GM21717 (cell line): ENCODE data around the gene PRPF8.
"Not testable (repeated sequence)": the region's sequence is repeated elsewhere in the genome, so short reads cannot be mapped to it uniquely, and the experiment has no call there.

Experiments used
- ATAC-seq: cut with Tn5 transposase; IDR thresholded peaks from one replicate; pipeline ENCODE4 v1.9.1; 2021; ENCODE audit warnings: mild to moderate bottlenecking, moderate library complexity; ENCODE audit not compliant: unreplicated experiment

PRPF8 gene

DNA sequence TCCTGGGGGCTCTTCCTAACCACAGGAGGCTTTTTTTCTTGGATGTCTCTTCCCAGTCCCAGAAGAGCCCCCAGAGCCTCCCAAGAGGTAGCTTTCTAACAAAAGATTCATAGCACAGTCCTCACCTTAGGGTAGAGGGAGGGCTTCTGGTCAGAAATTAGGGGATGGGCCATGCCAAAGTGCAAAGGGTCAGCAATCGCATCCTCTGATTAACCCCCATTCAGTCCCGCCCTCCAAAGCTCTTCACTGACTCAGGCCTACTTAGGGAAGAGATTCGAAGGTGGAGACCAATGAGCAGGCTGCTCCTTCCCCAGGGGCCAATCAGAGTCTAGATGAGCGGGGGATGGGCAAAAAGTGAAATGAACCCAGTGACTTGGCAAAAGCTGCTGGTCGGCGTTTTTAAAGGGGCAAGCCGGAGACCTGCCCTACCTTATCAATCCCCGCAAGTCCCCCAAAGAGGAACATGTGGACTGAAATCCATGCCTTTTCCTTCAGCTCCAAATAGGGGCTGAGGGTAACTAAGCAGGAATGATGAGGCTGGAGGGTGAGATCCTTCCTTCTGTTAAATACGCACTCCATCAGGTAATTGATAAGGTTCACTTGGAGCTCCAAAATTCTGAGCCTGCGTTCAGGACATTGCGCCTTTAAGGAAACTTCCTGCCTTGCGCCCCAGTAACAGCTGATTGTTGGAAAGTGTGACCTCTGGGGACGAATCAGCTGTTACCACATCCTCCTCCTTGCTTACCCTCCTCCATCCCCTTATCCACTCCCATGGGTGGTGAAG, 32.4 kb upstream of the PRPF8 start:
- ATAC-seq: peak; percentile 43

DNA sequence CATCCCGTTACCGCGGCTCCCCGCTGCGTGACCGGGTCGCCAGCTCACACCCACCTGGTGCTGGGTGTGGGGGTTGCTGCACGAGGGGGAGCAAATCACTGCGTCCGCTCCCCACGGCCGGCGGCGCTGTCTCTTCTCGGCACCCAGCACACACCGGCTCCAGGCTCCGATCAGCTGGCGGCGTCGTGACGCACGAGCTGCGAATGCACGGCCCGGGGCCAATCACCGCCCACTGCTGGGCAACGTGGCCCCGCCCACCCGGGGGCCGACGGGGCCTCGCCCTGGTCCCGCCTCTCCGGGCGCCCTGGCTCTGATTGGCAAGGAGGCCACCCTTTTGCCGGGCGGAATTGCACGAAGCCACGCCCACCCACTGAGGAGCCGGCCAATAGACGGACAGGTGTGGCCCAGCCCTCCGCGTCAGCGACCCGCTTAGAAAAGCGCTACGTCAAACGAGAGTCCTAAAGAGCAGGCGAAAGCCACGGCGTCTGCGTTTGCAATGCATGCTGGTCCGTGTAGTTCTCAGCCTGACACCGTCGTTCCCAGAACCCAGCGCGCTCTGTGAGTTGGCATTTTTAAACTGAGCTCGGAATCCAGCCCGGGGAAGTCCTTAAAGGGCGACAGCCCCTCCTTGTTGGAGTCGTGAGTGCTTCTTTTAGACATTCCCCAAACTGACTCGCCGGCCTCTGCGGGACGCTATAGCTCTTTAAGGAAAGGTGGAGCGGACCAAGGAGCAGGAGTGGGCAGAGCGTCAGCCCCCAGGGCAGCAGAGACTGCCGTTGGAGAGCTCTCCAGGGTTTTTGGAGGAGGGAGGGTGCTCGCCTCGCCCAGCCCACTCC, 31.6 kb upstream of the PRPF8 start:
- ATAC-seq: peak; percentile 66

DNA sequence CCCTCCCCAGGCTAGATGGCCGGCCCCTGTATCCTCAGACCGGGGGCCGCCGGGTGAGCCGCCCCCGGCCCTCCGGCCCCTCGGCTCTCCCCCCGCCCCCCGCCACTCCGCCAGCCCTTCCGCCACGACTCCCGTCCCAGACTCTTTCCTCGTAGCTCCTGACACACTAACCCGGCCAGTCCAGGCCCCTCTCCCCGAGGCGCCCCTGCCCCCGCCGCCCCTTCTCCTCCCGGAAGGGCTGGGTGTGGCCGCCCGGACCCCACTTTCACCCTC, 31.1 kb upstream of the PRPF8 start:
- no peak for ATAC-seq

GRCh38 chr17:1714980-1715802, 30.5 kb upstream of the PRPF8 start:
- no peak for ATAC-seq

DNA sequence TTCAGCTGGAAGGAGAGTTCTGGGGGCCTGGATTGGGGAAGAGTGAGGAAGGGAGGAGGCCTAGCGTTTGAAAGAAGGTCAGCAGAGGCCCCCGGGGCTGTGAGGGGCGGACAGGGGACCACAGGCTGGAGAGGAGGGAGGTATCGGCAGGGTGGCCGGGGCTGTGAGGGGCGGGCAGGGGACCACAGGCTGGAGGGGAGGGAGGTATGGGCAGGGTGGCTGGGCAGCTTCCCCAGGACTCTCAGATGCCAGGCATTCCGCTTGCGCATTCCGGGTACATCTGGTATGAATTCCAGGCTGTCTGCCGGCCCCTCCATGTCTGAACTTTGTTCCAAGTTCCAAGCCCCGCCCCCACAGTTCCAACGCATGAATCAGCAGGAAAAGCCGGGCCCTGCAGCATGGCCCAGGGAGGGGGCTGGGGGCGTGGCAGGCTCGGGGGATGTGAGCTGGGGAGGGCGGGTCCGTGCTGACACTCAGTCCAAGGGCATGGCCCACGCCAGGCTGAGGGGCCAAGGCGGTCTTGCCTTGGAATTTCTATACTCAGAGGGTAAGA, 29.8 kb upstream of the PRPF8 start:
- no peak for ATAC-seq

GRCh38 chr17:1713878-1714426, 29.3 kb upstream of the PRPF8 start:
- no peak for ATAC-seq

DNA sequence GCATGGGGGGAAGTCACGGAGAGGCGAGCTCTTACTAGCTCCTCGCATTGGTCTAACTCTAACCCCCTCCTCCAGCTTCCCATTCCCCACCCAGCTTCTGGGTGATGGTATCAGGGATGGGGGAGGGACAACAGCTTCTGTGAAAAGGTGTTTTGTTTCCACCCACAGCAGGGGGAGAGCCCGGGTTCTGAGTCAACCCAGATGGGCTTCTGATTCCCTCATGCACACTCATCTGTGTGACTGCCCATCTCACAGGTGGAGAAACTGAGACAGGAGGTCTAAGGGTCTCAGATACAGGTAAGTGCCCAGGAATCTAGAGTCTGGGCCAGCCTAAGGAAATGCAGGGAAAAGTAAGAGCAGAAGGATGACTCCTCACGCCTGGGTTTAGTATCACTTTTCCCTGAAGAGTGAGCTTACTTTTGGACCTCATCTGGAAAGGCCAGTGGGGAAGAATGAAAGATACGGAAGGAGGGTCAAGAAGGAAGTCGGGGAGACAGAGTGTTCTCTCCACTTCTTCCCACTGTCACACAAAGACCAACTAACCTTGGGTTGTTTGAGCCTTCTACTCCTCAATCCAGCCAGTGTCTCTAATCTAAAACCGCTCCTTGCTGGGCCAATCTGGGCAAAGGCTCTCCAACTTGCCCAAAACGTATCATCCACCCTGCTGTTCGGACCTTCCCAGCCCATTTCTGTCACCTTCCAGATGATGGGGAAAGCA, 28.7 kb upstream of the PRPF8 start:
- no peak for ATAC-seq

DNA sequence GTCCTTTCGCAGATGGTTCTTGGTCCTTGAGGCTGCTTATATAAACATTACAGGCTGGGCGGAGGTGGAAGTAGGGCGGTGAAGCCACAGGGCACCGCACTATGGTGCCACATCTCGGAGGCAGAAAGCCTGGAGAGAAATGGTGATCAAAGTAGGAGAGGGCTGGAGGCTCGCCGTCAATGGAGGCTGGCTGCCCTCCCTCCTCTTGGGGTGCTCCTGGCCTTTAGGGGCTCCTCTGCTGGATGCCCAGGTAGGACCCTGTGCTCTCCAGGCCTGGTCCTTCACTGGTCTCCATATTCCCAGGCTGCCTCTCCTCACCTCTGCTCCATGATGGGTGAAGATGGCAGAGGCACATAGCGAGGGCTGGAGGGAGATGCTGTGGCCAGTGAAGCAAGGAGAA, 27.6 kb upstream of the PRPF8 start:
- ATAC-seq: no peak

- ATAC-seq: no peak
Measured at GRCh38 chr17:1711804-1712203, 27.1 kb upstream of the PRPF8 start.

GRCh38 chr17:1710807-1711553, 26.3 kb upstream of the PRPF8 start:
- no peak for ATAC-seq

- ATAC-seq: no peak
Measured at GRCh38 chr17:1709971-1710806, 25.5 kb upstream of the PRPF8 start, which contains the start of gene TLCD2. Gene TLCD2 (minus strand): TSS chr17:1710377. CDS start chr17:1710242, 135 bp downstream.

GRCh38 chr17:1709403-1709951, 24.8 kb upstream of the PRPF8 start:
- ATAC-seq: no peak

DNA sequence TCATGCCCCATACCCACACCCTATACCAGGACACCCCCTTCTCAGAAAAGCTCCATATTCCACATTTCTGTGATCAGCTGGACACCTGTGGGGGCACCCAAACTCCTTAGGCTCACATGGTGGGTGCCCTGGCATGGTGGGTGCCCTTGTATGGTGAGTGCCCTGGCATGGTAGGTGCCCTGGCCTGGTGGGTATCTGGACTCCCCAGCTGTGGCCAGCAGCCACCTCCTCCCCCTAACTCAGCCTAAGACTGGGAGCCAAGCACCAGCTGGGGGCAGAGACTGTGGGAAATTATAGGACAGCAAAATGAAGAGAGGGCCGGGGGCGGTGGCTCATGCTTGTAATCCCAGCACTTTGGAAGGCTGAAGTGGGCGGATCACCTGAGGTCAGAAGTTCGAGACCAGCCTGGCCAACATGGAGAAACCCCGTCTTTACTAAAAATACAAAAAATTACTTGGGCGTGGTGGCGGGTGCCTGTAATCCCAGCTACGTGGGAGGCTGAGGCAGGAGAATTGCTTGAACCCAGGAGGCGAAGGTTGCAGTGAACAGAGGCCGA, 24.2 kb upstream of the PRPF8 start:
- not testable (repeated sequence) for ATAC-seq

DNA sequence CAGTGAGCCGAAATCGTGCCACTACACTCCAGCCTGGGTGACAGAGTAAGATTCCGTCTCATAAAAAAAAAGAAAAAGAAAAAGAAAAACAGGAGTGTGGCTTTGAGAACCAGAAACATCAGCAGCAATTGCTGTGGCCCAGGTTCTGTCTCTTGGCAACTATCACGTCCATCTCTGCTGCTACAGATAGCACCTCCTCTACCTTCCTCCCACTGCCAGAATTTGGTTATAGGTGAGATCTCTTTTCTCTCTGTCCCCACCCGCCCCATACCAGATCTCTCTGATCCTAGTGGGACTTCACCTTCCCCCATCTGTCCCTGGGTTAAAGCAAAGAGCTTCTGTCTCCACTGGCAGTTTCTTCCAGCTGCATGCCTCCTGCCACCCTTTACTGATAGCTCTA, 22.4 kb upstream of the PRPF8 start:
- no peak for ATAC-seq

DNA sequence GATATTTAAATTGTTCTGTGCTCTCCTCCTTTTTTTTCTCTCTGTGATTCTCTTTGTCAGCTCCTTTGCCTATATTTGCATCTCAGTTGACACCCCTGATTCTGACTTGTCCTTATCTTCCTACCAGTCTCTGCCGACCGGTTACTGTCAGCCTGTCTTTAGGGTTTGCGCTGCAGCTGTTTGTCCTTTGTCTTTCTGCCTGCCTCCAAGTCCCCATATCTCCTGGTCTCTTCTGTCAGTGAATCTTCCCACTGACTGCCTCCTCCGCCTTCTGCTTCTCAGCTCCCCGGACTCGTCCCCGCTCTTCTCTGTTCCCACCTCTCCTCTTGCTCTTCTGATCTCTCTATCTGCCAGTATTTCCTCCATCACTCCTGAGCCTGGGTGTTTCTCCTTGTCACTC, 20.3 kb upstream of the PRPF8 start:
- no peak for ATAC-seq

GRCh38 chr17:1703063-1703462, 18.4 kb upstream of the PRPF8 start:
- ATAC-seq: no peak

GRCh38 chr17:1699891-1700290, 15.2 kb upstream of the PRPF8 start:
- not testable (repeated sequence) for ATAC-seq

GRCh38 chr17:1697681-1698080, 13.0 kb upstream of the PRPF8 start:
- ATAC-seq: no peak
